ENCODE data around the gene MAPRE2.
"Not testable (repeated sequence)": the region's sequence is repeated elsewhere in the genome, so short reads cannot be mapped to it uniquely, and the experiment has no call there.

MAPRE2 gene

DNA sequence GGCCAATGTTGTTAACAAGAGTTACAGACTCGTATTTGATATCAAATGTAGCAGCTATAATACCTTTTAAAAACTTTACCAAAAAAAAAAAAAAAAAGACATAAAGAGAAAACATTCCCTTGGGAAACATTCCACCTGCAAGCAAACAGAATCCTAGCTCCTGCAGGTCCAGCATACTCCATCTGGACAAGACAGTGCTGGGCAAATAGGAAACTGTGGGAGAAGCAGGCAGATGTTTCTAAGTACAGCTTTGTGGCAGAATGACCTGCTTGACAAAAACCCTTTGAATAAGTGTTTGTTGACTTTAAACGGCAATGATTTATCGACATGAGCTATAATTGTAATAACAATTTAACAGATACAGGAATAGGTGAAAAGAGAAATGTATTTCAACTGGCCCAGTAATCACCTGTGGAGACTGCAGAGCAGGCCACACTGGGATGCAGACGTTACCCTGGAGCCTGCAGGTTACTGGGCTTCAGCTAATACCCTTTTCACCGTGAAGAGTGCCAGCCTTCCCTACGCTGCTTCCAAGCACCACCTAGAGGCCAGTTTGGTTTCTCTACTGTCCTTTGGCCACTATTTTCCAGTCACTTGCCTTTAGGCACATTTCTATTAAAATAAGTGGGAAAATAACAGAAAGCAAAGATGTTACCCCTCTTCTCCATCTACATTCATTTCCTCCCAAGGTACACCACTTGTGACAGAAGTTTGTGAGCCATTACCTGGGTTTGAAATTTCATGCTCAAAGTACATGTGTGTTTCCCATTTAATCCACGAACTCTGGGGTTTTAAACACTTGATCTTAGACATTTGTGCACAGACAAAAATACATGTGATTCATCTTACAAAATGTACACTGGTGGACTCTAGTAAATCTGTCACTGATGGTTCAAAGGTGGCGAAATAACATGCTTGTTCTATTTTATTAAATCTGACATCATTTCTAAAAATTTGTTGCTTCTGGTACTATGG lies 102.7 kb downstream of the MAPRE2 start:
- H3K27ac ChIP-seq: no peak overlapping the region
- TF ChIP-seq, protein P1, sequence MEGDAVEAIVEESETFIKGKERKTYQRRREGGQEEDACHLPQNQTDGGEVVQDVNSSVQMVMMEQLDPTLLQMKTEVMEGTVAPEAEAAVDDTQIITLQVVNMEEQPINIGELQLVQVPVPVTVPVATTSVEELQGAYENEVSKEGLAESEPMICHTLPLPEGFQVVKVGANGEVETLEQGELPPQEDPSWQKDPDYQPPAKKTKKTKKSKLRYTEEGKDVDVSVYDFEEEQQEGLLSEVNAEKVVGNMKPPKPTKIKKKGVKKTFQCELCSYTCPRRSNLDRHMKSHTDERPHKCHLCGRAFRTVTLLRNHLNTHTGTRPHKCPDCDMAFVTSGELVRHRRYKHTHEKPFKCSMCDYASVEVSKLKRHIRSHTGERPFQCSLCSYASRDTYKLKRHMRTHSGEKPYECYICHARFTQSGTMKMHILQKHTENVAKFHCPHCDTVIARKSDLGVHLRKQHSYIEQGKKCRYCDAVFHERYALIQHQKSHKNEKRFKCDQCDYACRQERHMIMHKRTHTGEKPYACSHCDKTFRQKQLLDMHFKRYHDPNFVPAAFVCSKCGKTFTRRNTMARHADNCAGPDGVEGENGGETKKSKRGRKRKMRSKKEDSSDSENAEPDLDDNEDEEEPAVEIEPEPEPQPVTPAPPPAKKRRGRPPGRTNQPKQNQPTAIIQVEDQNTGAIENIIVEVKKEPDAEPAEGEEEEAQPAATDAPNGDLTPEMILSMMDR (IDR thresholded peaks at IDR 0.05): peak; percentile 89
- TF ChIP-seq ZFX (IDR thresholded peaks at IDR 0.05; ENCODE audit: borderline replicate concordance): no peak

DNA sequence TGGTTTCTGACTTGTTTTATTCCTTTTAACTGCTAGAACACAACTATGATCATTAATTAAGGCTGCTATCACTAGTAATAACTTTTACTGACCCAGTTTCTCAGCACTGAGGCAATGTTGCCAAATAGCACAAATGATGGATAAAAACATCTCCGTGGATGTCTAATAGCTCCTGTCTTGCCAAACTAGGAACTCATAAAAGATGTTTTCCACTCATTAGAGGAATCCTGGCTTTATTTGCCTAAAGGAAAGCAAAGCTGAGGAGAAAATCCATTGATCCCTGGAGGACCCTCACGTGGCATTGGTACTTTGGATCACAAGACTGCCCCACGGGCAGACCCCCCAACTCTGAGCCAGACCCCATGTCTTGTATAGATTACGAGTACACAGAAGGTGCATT lies 103.5 kb downstream of the MAPRE2 start:
- TF ChIP-seq ZFX (IDR thresholded peaks at IDR 0.05; ENCODE audit: borderline replicate concordance): no peak
- TF ChIP-seq, protein P1 (IDR thresholded peaks at IDR 0.05): no peak
- H3K27ac ChIP-seq: no peak overlapping the region

DNA sequence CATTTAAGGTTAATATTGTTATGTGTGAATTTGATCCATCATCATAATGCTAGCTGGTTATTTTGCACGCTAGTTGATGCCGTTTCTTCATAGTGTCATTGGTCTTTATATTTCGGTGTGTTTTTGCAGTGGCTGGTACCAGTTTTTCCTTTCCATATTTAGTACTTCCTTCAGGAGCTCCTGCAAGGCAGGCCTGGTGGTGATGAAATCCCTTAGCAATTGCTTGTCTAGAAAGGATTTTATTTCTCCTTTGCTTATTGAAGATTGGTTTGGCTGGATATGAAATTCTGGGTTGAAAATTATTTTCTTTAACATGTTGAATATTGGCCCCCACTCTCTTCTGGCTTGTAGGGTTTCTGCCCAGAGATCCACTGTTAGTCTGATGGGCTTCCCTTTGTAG lies 109.0 kb downstream of the MAPRE2 start:
- H3K27ac ChIP-seq: not testable (repeated sequence)

DNA sequence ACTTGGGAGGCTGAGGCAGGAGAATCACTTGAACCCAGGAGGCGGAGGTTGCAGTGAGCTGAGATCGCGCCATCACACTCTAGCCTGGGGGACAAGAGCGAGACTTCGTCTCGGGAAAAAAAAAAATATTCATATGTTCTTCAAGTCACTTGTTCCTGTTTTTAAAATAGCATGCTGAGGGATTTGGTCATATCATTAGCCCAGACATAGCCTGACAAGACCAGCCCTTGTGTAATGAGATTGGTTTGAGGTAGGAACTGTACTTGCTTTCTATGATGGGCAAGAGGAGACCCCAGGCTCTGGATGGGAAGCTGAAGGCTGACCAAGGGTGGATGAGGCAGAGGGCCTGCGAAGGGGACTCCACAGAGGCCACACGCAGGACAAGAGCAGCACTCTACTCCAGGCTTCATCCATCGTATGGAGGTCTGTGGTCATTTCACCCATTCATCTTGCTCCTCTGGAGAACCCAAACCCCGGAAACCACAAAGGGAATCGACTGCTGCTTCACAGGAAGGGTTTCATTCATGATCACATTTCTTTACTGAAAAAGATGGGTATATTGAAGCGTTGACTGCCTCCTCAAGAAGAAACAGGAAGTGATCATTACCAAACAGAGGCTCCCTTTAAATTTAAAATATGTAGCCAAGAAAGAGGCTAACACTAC lies 112.5 kb downstream of the MAPRE2 start:
- no peak for TF ChIP-seq ZFX (IDR thresholded peaks at IDR 0.05; ENCODE audit: borderline replicate concordance)
- TF ChIP-seq, protein P1 (IDR thresholded peaks at IDR 0.05): no peak
- no peak overlapping the region for H3K27ac ChIP-seq

DNA sequence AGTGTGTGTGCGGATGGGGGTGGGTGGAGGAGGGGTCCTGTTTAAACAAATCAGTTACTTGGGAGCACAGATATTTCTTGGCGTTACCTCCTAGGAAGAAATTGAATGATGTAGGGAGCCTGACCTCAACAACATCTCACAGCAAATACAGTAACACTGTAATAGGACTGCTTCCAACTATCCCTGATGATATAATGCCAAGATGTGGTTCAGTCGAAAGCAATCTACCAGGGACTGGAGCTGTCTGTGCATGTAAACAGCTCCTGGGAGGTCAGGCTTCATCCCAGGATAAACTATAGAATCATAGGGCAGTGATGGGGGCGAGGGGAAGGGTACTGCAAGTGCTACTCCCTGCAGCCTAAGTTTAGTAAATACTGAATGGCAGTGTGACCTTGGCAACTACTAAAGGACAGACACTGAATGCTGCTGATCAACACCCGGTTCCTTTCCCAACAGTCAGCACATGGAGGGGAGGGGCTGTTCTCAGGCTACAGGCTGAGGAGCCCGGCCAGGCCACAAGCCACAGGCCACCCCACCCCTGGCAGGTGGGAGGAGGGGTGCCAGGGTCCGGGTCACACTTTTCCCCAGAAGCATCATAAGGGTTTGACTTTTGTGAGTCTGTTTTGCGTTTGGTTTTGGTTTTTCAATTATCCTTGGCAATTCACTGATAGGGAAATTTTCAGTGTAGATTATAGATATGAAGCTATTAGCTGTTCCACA lies 114.3 kb downstream of the MAPRE2 start:
- H3K27ac ChIP-seq: no peak overlapping the region
- no peak for TF ChIP-seq ZFX (IDR thresholded peaks at IDR 0.05; ENCODE audit: borderline replicate concordance)
- TF ChIP-seq, protein P1 (IDR thresholded peaks at IDR 0.05): no peak

DNA sequence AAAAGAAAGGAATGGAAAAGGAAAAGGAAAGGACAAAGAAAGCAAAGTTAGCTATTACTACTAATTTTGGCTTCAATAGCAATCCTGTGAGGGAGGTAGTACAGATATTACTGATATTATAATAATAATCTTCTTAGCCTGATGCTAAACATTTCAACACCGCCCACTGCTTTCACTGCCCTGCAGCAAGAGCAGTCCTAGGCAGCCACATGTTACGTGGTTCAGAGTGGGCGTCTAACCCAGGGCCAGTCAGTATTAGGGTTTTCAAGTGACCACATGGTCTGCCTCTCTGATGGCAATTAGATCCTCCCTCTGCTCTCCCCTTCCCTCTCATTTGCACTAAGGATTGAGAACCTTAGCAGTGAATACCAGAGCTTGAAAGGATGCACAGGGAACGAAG lies 116.0 kb downstream of the MAPRE2 start:
- TF ChIP-seq ZFX (IDR thresholded peaks at IDR 0.05; ENCODE audit: borderline replicate concordance): no peak
- TF ChIP-seq, protein P1 (IDR thresholded peaks at IDR 0.05): no peak
- H3K27ac ChIP-seq: no peak overlapping the region

DNA sequence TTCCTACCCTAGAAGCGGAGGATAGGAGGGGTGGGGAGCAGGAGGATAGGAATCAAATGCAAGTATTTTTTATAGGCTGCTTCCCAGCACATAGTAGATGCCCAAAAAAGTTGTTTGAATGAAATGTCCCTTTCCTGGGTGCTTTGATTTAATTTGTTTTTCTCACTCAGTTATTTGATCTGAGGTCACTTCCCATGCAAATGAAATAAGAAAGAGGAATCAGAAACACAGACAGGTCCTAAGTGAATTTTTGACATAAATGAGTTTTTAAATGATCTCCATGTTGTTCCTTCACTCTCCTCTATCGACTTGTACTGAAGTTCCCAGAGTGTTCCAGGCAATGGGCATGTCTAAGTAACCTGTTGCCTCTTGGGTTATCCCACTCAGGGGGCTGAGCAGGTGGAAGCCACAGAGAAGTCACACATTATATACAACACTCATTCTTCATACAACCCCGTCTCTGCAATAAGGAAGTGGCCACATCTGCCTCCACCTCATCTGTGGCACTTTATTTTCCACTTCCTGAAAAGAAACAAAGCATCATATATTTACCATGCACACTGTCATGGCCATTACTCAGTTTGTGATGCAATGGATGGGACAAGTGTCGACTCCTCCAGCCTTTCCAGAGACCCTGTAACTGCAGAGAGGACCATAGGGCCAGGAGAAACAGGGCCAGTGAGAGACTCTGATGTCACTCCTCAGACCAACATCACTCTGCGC lies 117.7 kb downstream of the MAPRE2 start:
- no peak overlapping the region for H3K27ac ChIP-seq

More for the DNA sequence above, 117.7 kb downstream of the MAPRE2 start:
- TF ChIP-seq, protein P1 (IDR thresholded peaks at IDR 0.05): no peak
- no peak for TF ChIP-seq ZFX (IDR thresholded peaks at IDR 0.05; ENCODE audit: borderline replicate concordance)
